Left ventricle myocardium inferior (tissue), 1 donor: ENCODE data around the gene ARSJ. TPM values are rescaled to one million over a fixed set of nuclear protein-coding genes. Genes with fewer than 3 reads are reported as not detected.
A peak's percentile ranks its signal among the peaks of the same experiment; 100 is the strongest.

Source experiments
- DNase-seq: peaks from one replicate; pipeline ENCODE4 v3.0.0-alpha.2; 2020
- H3K27ac ChIP-seq: fragments of 200-600 bp; replicated peaks from 2 replicates; pipeline ENCODE4 v1.8.0; 2021
- H3K27me3 ChIP-seq: fragments of 200-600 bp; 2 replicates; pipeline ENCODE4 v1.8.0; 2021; ENCODE audit warnings: low read depth
- H3K36me3 ChIP-seq: fragments of 200-600 bp; 2 replicates; pipeline ENCODE4 v1.8.0; 2021
- H3K4me1 ChIP-seq: fragments of 200-600 bp; 2 replicates; pipeline ENCODE4 v1.8.0; 2021
- H3K4me3 ChIP-seq: fragments of 200-600 bp; 2 replicates; pipeline ENCODE4 v1.8.0; 2021; ENCODE audit warnings: mild to moderate bottlenecking, moderate library complexity
- H3K9me3 ChIP-seq: fragments of 200-600 bp; replicated peaks from 2 replicates; pipeline ENCODE4 v1.8.0; 2021
- intact Hi-C: fragments of 100-400 bp; cut with micrococcal nuclease; formaldehyde crosslinking; loops from one replicate; pipeline ENCODE4 v1.11.0; 2022
- long read RNA-seq: library from polyadenylated mRNA; unstranded; transcript quantifications from one replicate; pipeline ENCODE4 v2.0.0, GENCODE V29; 2021
- total RNA-seq: library from RNA; stranded (reverse); fragmentation: NEBNext Ultra II Directional; extraction: Animal tissue kit (Norgen Biotek cat#: 25700); gene quantifications from one replicate; pipeline ENCODE4 v1.2.1, GENCODE V29; 2021
- TF ChIP-seq, protein P1 (sequence below): fragments of 200-600 bp; IDR thresholded peaks from 2 replicates; pipeline ENCODE4 v1.8.0; 2021; ENCODE audit warnings: antibody characterized with exemption, mild to moderate bottlenecking, borderline replicate concordance
- donor health status: DM: no; HTN: yes; CAD: no; lungs with severe emphysema.

ARSJ gene
- 1.2 TPM for total RNA-seq
- long read RNA-seq, partial matches to known transcripts, result 0 of 2 reads
- long read RNA-seq, other reads (novel, unspliced or antisense), result 2 of 2 reads

DNA sequence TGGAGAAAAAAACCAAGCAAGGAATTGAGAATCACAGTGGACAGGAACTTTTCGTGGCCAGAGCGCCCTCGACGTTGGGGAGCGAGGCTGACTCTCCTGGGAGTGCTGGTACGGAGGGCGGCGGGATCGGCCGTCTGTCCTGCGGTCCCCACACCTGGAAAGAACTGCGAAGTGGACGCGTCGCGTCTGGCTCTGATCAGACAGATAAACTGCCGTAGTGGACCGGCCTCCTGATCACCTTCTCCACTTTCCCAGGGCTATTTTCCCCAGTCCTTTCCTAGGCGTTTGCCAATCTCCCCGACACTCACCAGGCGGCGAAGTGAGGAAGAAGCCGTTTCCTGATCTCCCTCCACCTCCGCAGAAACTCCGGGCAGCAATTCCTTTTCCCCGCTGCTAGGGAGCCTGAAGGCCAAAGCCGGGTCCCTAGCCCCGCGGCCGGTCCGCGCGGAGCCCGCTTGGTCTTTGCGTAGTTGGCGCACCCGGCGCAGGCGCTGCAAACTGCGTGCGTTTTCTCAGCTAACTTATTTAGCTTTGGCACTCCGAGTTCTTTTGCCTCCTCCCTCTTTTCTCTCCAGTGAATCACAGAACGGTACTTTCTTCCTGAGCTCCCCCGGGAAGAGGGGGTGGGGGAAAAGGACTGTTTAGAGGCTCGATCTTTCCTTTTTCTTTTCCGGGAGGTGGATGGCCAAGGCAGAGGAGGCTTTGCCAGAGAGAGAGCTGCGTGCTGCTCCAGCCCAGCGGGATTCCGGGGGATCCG, at the start of gene ARSJ:
TSS of gene ARSJ (minus strand) at position 500 of the 757 bp plus-strand sequence. CDS start 813 bp downstream, outside the sequence.
- Histone ChIP-seq H3K36me3 (no peaks in the 10 kb centered on the region), H3K9me3 (peaks cover 7% of the 10 kb centered on the region), H3K27ac (peak within 1 kb of the TSS; percentile 73), H3K27me3 (peaks cover 44% of the 10 kb centered on the region), H3K4me3 (peak within 1 kb of the TSS; percentile 70), H3K4me1 (peaks cover 19% of the 10 kb centered on the region)
- TF ChIP-seq, protein P1, sequence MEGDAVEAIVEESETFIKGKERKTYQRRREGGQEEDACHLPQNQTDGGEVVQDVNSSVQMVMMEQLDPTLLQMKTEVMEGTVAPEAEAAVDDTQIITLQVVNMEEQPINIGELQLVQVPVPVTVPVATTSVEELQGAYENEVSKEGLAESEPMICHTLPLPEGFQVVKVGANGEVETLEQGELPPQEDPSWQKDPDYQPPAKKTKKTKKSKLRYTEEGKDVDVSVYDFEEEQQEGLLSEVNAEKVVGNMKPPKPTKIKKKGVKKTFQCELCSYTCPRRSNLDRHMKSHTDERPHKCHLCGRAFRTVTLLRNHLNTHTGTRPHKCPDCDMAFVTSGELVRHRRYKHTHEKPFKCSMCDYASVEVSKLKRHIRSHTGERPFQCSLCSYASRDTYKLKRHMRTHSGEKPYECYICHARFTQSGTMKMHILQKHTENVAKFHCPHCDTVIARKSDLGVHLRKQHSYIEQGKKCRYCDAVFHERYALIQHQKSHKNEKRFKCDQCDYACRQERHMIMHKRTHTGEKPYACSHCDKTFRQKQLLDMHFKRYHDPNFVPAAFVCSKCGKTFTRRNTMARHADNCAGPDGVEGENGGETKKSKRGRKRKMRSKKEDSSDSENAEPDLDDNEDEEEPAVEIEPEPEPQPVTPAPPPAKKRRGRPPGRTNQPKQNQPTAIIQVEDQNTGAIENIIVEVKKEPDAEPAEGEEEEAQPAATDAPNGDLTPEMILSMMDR, result no peak
- intact Hi-C loops, result no loop called here
- peak; percentile 51 for DNase-seq

DNA sequence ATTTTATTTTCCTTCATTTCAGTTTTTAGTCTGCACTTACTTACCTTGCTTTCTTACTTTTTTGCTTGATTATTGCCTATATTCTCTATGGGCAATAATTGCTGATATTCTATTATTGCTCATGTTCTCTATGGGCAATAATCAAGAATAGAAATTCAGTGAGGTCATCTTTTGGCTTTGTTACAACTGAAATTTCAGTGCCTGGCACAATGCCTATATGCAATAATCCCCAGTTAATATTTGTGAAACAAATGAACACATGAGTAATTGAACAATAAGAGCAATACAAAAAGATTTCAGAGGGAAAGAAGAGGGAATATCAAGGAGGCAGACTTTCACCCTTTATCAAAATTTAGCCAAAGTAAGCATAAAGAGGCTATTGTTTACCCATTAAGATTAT, 48.6 kb upstream of the ARSJ start:
- Histone ChIP-seq H3K4me3 (no peak overlapping the region), H3K4me1 (no peaks in the 10 kb centered on the region), H3K36me3 (no peaks in the 10 kb centered on the region), H3K27ac (no peak overlapping the region), H3K27me3 (no peaks in the 10 kb centered on the region), H3K9me3 (no peaks in the 10 kb centered on the region)
- intact Hi-C loops, result no loop called here
- TF ChIP-seq, protein P1, result no peak
- no peak for DNase-seq

DNA sequence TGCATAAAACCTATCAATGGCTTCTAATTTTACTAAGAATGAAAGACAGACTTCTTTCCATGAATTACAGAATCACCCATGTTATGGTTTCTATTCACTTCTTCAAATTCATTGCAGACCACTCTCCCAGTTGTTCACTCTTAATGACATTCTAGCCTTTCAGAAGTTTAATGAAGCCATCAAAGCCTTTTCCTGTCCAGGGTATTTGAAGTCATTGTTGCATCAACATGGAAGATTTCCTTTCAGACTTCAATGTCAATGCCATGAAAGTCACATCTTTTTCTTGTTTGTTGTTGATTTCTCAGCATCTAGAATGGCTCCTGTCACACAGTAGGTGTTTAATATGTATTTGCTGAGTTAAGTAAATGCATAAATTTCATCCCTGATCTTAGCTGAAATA, 48.1 kb upstream of the ARSJ start:
- TF ChIP-seq, protein P1, result no peak
- no peak overlapping the region for H3K4me3 ChIP-seq
- no peaks in the 10 kb centered on the region for H3K9me3 ChIP-seq
- H3K36me3 ChIP-seq, result no peaks in the 10 kb centered on the region
- no peak for DNase-seq
- no peaks in the 10 kb centered on the region for H3K27me3 ChIP-seq
- H3K27ac ChIP-seq, result no peak overlapping the region
- no peaks in the 10 kb centered on the region for H3K4me1 ChIP-seq
- intact Hi-C loops, result no loop called here

DNA sequence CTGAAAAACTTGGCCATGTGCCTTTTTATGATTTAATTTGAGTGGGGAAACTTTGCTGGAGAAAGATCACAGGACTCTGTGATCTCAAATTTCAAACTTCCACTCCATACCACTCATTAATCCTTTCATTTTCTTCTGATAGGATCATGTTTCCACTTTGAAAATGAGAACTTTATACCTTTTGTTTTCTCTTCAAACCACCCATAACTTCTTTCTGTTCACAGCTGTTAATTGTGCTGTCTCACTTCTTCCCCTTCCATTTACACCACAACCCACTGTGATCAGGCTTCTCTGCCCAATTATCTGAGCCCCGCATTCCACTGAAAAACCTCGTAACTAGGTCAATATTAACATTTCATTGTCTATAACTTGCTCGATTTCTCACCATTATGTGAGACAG, 47.0 kb upstream of the ARSJ start:
- intact Hi-C loops, result no loop called here
- TF ChIP-seq, protein P1, result no peak
- Histone ChIP-seq H3K4me3 (no peak overlapping the region), H3K9me3 (no peaks in the 10 kb centered on the region), H3K27ac (no peak overlapping the region), H3K4me1 (no peaks in the 10 kb centered on the region), H3K36me3 (no peaks in the 10 kb centered on the region), H3K27me3 (no peaks in the 10 kb centered on the region)
- DNase-seq, result no peak

DNA sequence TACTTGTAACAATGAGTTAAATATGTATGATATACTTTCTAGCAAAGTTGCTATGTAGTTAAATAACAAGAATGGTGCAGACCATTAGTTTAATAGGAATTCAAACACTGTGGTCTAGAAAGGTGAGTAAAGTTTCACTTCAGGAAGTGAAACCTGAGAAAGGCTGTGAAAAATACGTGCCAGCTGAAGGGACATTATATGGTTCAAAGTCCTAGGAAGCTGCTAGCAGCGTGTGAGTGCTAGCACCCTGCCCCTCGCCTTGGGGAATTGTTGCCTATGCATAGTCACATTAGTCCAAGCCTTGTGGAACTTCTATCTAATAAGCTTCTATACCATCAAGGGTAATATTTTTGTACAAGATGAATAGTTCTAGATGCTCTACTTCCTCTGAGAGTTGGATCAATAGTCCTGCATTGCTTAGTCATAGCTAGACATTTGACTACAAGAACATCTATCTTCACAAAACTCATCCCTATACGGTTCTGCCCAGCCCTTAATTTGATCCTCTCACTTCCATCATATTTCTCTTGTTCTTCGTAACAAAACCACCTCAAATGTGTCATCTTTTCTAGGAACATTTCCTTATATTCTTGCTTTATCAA, 45.8 kb upstream of the ARSJ start:
- intact Hi-C loops, result no loop called here
- TF ChIP-seq, protein P1, result no peak
- H3K4me1 ChIP-seq, result no peaks in the 10 kb centered on the region
- no peaks in the 10 kb centered on the region for H3K36me3 ChIP-seq
- no peaks in the 10 kb centered on the region for H3K27me3 ChIP-seq
- H3K27ac ChIP-seq, result no peak overlapping the region
- H3K4me3 ChIP-seq, result no peak overlapping the region
- no peak for DNase-seq
- no peaks in the 10 kb centered on the region for H3K9me3 ChIP-seq
